ENCODE data around the gene RAB23.

- TF ChIP-seq CTCF (conservative IDR thresholded peaks at IDR 0.05; ENCODE audit: low read length) (no peak), EZH2phosphoT487 (IDR thresholded peaks at IDR 0.05; ENCODE audit: borderline replicate concordance) (no peak)
Measured at GRCh38 chr6:57247603-57248002, 25.5 kb upstream of the RAB23 start.

All from Loucy (cell line).